ENCODE results near the gene PEX26. TPM values are rescaled to one million over a fixed set of nuclear protein-coding genes. Genes with fewer than 3 reads are reported as not detected.
"Not testable (repeated sequence)": the region's sequence is repeated elsewhere in the genome, so short reads cannot be mapped to it uniquely, and the experiment has no call there.

PEX26 gene
- total RNA-seq, 4 donors from 2014 or later: 31.7 to 47.3 (median 39.1) TPM

GRCh38 chr22:18120857-18121256 lies 43.1 kb downstream of the PEX26 start:
- 97% methylated on average over 4 of the region's 4 CpGs for WGBS
- H3K36me3 ChIP-seq: no peaks in the 10 kb centered on the region
- peaks cover 7% of the 10 kb centered on the region for H3K4me1 ChIP-seq
- no peak overlapping the region for H3K27ac ChIP-seq
- no peak overlapping the region for H3K4me3 ChIP-seq
- no peak for DNase-seq (ENCODE audit: low spot score in 2 of 2)
- H3K9me3 ChIP-seq: no peaks in the 10 kb centered on the region
- TF ChIP-seq EP300 (IDR thresholded peaks at IDR 0.05) (no peak), POLR2AphosphoS5 (IDR thresholded peaks at IDR 0.05) (no peak), POLR2A (IDR thresholded peaks at IDR 0.05) (no peak)
- TF ChIP-seq, protein P1, sequence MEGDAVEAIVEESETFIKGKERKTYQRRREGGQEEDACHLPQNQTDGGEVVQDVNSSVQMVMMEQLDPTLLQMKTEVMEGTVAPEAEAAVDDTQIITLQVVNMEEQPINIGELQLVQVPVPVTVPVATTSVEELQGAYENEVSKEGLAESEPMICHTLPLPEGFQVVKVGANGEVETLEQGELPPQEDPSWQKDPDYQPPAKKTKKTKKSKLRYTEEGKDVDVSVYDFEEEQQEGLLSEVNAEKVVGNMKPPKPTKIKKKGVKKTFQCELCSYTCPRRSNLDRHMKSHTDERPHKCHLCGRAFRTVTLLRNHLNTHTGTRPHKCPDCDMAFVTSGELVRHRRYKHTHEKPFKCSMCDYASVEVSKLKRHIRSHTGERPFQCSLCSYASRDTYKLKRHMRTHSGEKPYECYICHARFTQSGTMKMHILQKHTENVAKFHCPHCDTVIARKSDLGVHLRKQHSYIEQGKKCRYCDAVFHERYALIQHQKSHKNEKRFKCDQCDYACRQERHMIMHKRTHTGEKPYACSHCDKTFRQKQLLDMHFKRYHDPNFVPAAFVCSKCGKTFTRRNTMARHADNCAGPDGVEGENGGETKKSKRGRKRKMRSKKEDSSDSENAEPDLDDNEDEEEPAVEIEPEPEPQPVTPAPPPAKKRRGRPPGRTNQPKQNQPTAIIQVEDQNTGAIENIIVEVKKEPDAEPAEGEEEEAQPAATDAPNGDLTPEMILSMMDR (IDR thresholded peaks at IDR 0.05): no peak
- no peaks in the 10 kb centered on the region for H3K27me3 ChIP-seq

DNA sequence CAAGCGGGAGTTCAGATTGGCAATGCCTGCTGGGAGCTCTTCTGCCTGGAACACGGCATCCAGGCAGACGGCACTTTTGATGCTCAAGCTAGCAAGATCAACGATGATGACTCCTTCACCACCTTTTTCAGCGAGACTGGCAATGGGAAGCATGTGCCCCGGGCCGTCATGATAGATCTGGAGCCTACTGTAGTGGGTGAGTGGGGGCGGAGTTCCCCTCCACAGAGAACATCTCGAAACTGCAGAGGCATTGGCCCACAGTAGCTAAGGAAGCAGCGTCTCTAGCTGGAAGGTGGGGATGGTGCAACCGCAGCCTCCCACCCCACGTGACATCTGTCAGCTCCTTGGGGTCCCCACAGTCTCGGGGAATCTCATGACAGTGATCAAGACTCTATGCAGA lies 43.7 kb downstream of the PEX26 start:
- H3K4me1 ChIP-seq: peaks cover 7% of the 10 kb centered on the region
- no peaks in the 10 kb centered on the region for H3K27me3 ChIP-seq
- H3K4me3 ChIP-seq: no peak overlapping the region
- H3K27ac ChIP-seq: no peak overlapping the region
- TF ChIP-seq EP300 (IDR thresholded peaks at IDR 0.05): no peak
- TF ChIP-seq, protein P1 (IDR thresholded peaks at IDR 0.05): no peak
- TF ChIP-seq POLR2AphosphoS5 (IDR thresholded peaks at IDR 0.05): no peak
- no peak for TF ChIP-seq POLR2A (IDR thresholded peaks at IDR 0.05)
- peaks cover 3% of the 10 kb centered on the region for H3K36me3 ChIP-seq
- no peak for DNase-seq (ENCODE audit: low spot score in 2 of 2)
- no peaks in the 10 kb centered on the region for H3K9me3 ChIP-seq
- 94% methylated on average over 9 of the region's 13 CpGs for WGBS

- H3K27ac ChIP-seq: no peak overlapping the region
- no peak overlapping the region for H3K4me3 ChIP-seq
- H3K36me3 ChIP-seq: peaks cover 5% of the 10 kb centered on the region
- TF ChIP-seq EP300 (IDR thresholded peaks at IDR 0.05) (no peak), POLR2A (IDR thresholded peaks at IDR 0.05) (no peak), POLR2AphosphoS5 (IDR thresholded peaks at IDR 0.05) (no peak)
- TF ChIP-seq, protein P1 (IDR thresholded peaks at IDR 0.05): no peak
- no peaks in the 10 kb centered on the region for H3K27me3 ChIP-seq
- DNase-seq (ENCODE audit: low spot score in 2 of 2): no peak
- H3K9me3 ChIP-seq: no peaks in the 10 kb centered on the region
- 92% methylated on average over 4 of the region's 5 CpGs for WGBS
- peaks cover 7% of the 10 kb centered on the region for H3K4me1 ChIP-seq
Observed at GRCh38 chr22:18121954-18122554, 44.3 kb downstream of the PEX26 start.

DNA sequence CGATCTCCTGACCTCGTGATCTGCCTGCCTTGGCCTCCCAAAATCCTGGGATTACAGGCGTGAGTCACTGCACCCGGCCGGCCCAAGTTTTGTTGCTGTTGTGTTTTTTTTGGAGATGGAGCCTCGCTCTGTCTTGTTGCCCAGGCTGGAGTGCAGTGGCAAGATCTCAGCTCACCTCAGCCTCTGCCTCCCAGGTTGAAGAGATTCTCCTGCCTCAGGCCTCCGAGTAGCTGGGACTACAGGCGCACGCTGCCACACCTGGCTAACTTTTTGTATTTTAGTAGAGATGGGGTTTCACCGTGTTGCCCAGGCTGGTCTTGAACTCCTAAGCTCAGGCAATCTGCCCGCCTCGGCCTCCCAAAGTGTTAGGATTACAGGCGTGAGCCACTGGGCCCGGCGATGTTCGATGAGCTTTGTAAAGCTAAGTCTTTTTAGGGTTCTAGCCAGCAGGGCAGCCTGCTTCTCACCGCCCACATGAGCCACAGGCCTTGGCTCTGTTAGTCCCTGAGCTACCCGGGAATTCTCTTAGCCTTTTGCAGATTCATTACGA lies 45.8 kb downstream of the PEX26 start:
- not testable (repeated sequence) for H3K36me3 ChIP-seq; H3K27me3 ChIP-seq; H3K4me3 ChIP-seq; H3K4me1 ChIP-seq; DNase-seq (ENCODE audit: low spot score in 2 of 2); H3K9me3 ChIP-seq; H3K27ac ChIP-seq
- 95% methylated on average over 19 of the region's 19 CpGs for WGBS

DNA sequence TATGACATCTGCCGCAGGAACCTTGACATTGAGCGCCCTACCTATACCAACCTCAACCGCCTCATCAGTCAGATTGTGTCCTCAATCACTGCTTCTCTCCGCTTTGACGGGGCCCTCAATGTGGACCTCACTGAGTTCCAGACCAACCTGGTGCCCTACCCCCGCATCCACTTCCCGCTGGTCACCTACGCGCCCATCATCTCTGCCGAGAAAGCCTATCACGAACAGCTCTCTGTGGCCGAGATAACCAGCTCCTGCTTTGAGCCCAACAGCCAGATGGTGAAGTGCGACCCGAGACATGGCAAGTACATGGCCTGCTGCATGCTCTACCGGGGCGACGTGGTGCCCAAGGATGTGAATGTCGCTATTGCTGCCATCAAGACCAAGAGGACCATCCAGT lies 48.8 kb downstream of the PEX26 start:
- H3K36me3 ChIP-seq: peaks cover 5% of the 10 kb centered on the region
- no peak overlapping the region for H3K4me3 ChIP-seq
- no peak overlapping the region for H3K27ac ChIP-seq
- H3K27me3 ChIP-seq: no peaks in the 10 kb centered on the region
- no peak for DNase-seq (ENCODE audit: low spot score in 2 of 2)
- no peaks in the 10 kb centered on the region for H3K9me3 ChIP-seq
- no peaks in the 10 kb centered on the region for H3K4me1 ChIP-seq
- TF ChIP-seq, protein P1 (IDR thresholded peaks at IDR 0.05): no peak
- no peak for TF ChIP-seq POLR2AphosphoS5 (IDR thresholded peaks at IDR 0.05)
- TF ChIP-seq POLR2A (IDR thresholded peaks at IDR 0.05): no peak
- TF ChIP-seq EP300 (IDR thresholded peaks at IDR 0.05): no peak
- 98% methylated on average over 18 of the region's 18 CpGs for WGBS
